Testis (tissue), 3 donors: Measurements from ENCODE around the gene ABCA4. TPM values are rescaled to one million over a fixed set of nuclear protein-coding genes. Genes with fewer than 3 reads are reported as not detected.

Source experiments
- DNase-seq: peaks from one replicate; pipeline ENCODE4 v3.0.0-alpha.2; 2019
- H3K27ac ChIP-seq, 2 donors: fragments of 200-600 bp; sonication (generic); one replicate each; pipeline ENCODE4 v1.5.1; 2019
- H3K27me3 ChIP-seq: fragments of 200-600 bp; sonication (generic); one replicate; pipeline ENCODE4 v1.5.1; 2019
- H3K36me3 ChIP-seq: fragments of 200-600 bp; sonication (generic); one replicate; pipeline ENCODE4 v1.5.1; 2017; ENCODE audit warnings: low read depth; ENCODE audit errors: missing control alignments
- H3K4me1 ChIP-seq: fragments of 200-600 bp; sonication (generic); one replicate; pipeline ENCODE4 v1.5.1; 2019
- H3K4me3 ChIP-seq, 2 donors: fragments of 200-600 bp; sonication (generic); one replicate each; pipeline ENCODE4 v1.5.1; 2017 to 2019
- H3K9me3 ChIP-seq: fragments of 200-600 bp; sonication (generic); one replicate; pipeline ENCODE4 v1.5.1; 2017
- CTCF ChIP-seq, 3 experiments: fragments of 450-650 bp in 2 of 3; fragments of 200-600 bp in 1 of 3; sonication (generic) in 1 of 3; IDR thresholded peaks; one replicate each; pipeline ENCODE4 v1.5.1; 2016 to 2019; ENCODE audit warnings: antibody characterized with exemption in 3 of 3, mild to moderate bottlenecking in 2 of 3, moderate library complexity in 1 of 3
- POLR2A ChIP-seq: fragments of 450-650 bp; IDR thresholded peaks from one replicate; pipeline ENCODE4 v1.6.1; 2017; ENCODE audit warnings: antibody characterized with exemption, mild to moderate bottlenecking, moderate library complexity
- WGBS, 2 donors: methylation state at CpG; one replicate each; pipeline ENCODE4 v1.1.5; 2018; 5-methylcytosine and 5-hydroxymethylcytosine counted together
- intact Hi-C: fragments of 100-400 bp; cut with DNase I; formaldehyde crosslinking; loops from one replicate; pipeline ENCODE4 v1.15.1; 2023; ENCODE audit warnings: low total_unique reads
- polyA plus RNA-seq: library from polyadenylated mRNA; stranded (reverse); fragments of 350-450 nt; fragmentation: Illumina TruSeq; extraction: RNeasy Lipid Tissue Mini Kit (QIAGEN cat#74804); gene quantifications from one replicate; pipeline ENCODE4 v1.2.3, GENCODE V29; 2014; ENCODE audit warnings: low read depth, low replicate concordance; ENCODE audit not compliant: insufficient read depth
- total RNA-seq, 2 donors: library from RNA; depleted of rRNA; stranded (reverse); fragments of >200 nt; gene quantifications; one replicate each; pipeline ENCODE4 v1.2.3, GENCODE V29; 2016

ABCA4 gene
- total and polyA plus RNA-seq, 3 donors from 2014 or later, result 1.6 to 1.8 (median 1.8) TPM

GRCh38 chr1:94048413-94049164 lies 72.4 kb downstream of the ABCA4 start:
- H3K4me1 ChIP-seq, result peaks cover 7% of the 10 kb centered on the region
- peak overlapping the region in 1 of 2 donors; percentile 21 for H3K27ac ChIP-seq
- 79% methylated on average over 11 of the region's 11 CpGs for WGBS, 2 donors
- TF ChIP-seq POLR2A, result no peak
- no peak for TF ChIP-seq CTCF (IDR thresholded peaks at IDR 0.05)
- no peaks in the 10 kb centered on the region for H3K36me3 ChIP-seq
- no peak for DNase-seq
- no peaks in the 10 kb centered on the region for H3K9me3 ChIP-seq
- no peak overlapping the region for H3K4me3 ChIP-seq
- no peaks in the 10 kb centered on the region for H3K27me3 ChIP-seq
- intact Hi-C loops, result no loop called here

GRCh38 chr1:94047949-94048348 lies 73.0 kb downstream of the ABCA4 start:
- Histone ChIP-seq H3K27ac (peak overlapping the region in 1 of 2 donors; percentile 21), H3K36me3 (no peaks in the 10 kb centered on the region), H3K4me1 (peaks cover 7% of the 10 kb centered on the region), H3K4me3 (no peak overlapping the region), H3K9me3 (no peaks in the 10 kb centered on the region), H3K27me3 (no peaks in the 10 kb centered on the region)
- WGBS, 2 donors, result 55 to 70% methylated on average over 2 of the region's 2 CpGs
- TF ChIP-seq CTCF (IDR thresholded peaks at IDR 0.05), result no peak
- TF ChIP-seq POLR2A, result no peak
- DNase-seq, result no peak
- intact Hi-C loops, result no loop called here

GRCh38 chr1:94045465-94046056 lies 75.4 kb downstream of the ABCA4 start:
- intact Hi-C loops, result no loop called here
- no peaks in the 10 kb centered on the region for H3K36me3 ChIP-seq
- peak; percentile 86 for DNase-seq
- peak overlapping the region in 1 of 2 donors; percentile 44 for H3K27ac ChIP-seq
- TF ChIP-seq CTCF (IDR thresholded peaks at IDR 0.05), result peak; percentile 64 to 80 (median 66)
- TF ChIP-seq POLR2A, result no peak
- H3K4me3 ChIP-seq, result no peak overlapping the region
- H3K9me3 ChIP-seq, result no peaks in the 10 kb centered on the region
- H3K27me3 ChIP-seq, result no peaks in the 10 kb centered on the region
- WGBS, 2 donors, result 11 to 14% methylated on average over 20 to 22 of the region's 22 CpGs
- H3K4me1 ChIP-seq, result peaks cover 7% of the 10 kb centered on the region

DNA sequence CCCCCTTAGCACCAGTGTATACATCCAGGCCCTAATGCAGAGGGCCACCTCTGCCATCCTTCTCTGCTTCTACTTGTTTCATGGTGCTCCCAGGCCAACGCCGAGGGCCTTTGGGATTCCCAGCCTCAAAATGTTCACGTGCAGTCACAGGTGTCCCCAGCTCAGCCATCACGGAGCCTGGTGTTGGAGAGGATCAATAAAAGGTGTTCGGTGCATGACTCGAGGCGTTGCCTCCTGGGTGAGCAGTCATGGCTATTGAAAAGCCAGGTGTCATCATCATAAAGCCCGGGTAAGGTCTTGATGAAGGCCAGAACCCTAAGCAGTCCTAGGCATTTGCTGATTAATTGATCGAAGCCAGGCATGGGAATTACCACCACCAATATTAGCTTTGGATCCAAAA lies 76.1 kb downstream of the ABCA4 start:
- Histone ChIP-seq H3K4me3 (no peak overlapping the region), H3K36me3 (no peaks in the 10 kb centered on the region), H3K27ac (peak overlapping the region in 1 of 2 donors; percentile 44), H3K9me3 (no peaks in the 10 kb centered on the region), H3K4me1 (peaks cover 7% of the 10 kb centered on the region), H3K27me3 (no peaks in the 10 kb centered on the region)
- DNase-seq, result no peak
- WGBS, 2 donors, result 94 to 97% methylated on average over 9 of the region's 9 CpGs
- TF ChIP-seq CTCF (IDR thresholded peaks at IDR 0.05), result no peak
- TF ChIP-seq POLR2A, result no peak
- intact Hi-C loops, result no loop called here
